CD4-positive, alpha-beta T cell treated with Interleukin-2 at 100 ng/mL for 4 hours (primary cell): Measurements from ENCODE around the gene GTF3C2.

Experiments
- DNase-seq: peaks from one replicate; pipeline ENCODE4 v3.0.0-alpha.2; 2020; ENCODE audit warnings: low spot score

The GTF3C2 gene

DNA sequence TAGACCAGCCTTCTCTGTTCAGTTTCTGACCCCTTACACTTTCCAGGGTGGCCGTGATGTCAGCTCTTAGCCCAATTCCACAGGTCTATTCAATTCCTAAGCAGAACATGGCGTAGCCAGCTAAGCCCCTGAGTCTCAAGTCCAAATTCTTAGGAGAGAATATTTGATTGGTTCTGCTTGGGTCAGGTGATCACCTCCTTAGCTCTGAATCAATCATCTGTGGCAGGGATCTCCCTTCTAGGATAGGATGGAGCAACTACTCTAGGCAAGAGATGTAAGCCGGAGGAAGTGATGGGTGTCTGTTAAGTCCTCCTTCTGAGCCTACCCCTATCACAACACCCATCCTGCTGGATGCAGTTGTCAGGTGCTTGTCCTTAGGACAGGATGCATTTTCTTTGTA lies 59.4 kb downstream of the GTF3C2 start:
- no peak for DNase-seq

DNA sequence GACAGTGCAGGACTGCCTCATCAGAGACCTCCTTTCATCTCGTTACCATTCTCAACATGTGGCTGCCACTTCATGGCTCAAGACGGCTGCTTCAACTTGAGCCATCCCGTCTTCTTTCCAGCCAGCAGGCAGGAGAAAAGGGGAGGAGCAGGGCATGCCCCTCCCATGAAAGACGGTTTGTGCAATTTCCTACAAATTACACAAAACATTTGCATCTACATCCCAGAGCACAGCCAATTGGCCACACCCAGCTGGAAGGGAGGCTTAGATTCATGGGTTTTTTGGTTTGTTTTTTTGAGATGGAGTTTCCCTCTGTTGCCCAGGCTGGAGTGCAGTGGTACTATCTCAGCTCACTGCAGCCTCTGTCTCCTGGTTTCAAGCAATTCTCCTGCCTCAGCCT lies 60.1 kb downstream of the GTF3C2 start:
- no peak for DNase-seq

DNA sequence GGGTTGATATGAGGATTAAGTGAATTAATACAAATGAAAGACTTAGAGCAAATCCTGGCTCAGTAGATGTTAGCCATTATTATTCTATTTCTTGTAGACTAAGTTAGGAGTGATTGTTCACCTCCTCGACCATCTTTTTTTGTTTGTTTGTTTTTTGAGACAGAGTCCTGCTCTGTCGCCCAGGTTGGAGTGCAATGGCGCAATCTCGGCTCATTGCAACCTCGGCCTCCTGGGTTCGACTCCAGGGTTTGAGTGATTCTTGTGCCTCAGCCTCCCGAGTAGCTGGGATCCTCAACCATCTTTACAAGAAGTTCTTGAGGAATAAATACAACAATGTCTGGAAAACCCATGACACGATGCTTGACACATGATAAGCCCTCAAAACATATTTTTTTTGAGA lies 61.6 kb downstream of the GTF3C2 start:
- no peak for DNase-seq

GRCh38 chr2:27291865-27292264 lies 64.7 kb downstream of the GTF3C2 start:
- DNase-seq, result no peak

GRCh38 chr2:27290549-27290948 lies 66.0 kb downstream of the GTF3C2 start:
- no peak for DNase-seq

DNA sequence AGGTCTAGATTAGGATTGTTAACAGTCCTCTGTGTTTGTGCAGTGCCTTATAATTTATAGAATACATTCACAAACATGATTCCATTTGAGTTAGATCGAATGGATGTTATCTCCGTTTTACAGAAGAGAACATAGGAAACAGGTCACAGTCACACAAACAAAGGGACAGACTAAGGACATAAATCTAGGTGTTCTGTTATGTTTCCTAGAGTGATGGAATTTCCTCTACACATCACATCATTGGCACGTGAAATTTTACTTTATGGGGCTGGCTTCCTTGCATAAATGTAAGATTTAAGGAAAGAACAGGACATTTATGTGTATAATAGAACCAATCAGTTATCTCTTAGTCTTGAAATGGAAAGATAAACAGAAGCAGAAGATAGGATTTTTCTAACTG lies 68.0 kb downstream of the GTF3C2 start:
- no peak for DNase-seq

GRCh38 chr2:27285481-27285880 lies 71.1 kb downstream of the GTF3C2 start:
- no peak for DNase-seq

DNA sequence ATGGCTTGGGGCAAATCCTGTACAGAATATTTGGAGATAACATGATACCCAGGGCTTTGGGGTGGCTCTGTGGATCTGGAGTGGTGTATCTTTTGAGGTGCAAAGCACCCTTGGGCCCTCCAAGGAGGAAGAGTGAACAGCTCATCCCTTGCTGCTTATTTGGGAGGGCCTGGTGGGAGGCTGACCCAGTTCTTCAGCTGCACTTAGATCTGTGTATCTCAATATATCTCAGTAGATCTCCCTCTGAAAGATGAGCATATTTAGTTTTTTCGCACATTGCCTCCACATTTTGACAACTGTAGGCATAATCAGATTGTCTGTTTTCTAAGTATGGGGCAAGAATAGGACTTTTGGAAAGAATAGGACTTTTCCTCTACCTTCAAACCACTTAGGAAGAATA lies 71.6 kb downstream of the GTF3C2 start:
- no peak for DNase-seq

GRCh38 chr2:27282892-27283291 lies 73.7 kb downstream of the GTF3C2 start:
- DNase-seq, result no peak

GRCh38 chr2:27281855-27282559 lies 74.6 kb downstream of the GTF3C2 start, which contains the start of gene TRIM54:
TSS of gene TRIM54 (plus strand) at chr2:27282429. CDS start at chr2:27282732, 303 bp downstream.
- no peak for DNase-seq

GRCh38 chr2:27281442-27281841 lies 75.1 kb downstream of the GTF3C2 start:
- no peak for DNase-seq

DNA sequence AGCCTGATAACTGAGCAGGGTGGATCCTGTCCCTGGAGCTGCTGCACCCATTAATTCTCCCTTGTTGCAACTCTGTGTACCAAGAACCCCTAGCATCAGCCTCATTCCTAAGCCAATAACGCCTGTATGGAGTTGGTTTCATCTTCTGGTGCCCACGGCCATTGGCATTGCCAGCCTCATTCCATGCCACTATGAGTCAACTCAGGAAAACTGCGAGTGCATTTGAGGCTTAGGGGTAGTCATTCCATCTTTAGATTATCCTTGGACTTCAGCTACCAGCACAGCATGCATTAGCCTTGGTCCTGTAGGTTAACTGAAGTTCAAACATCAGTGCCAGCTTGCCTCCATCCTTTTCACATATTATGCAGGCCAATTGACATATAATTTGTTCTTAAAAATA lies 75.7 kb downstream of the GTF3C2 start:
- DNase-seq, result no peak

GRCh38 chr2:27278010-27278409 lies 78.6 kb downstream of the GTF3C2 start:
- DNase-seq, result no peak
